Activated CD8-positive, alpha-beta T cell treated with anti-CD3 and anti-CD28 coated beads for 36 hours (primary cell): Measurements from ENCODE around the gene NDUFS5. TPM values are rescaled to one million over a fixed set of nuclear protein-coding genes. Genes with fewer than 3 reads are reported as not detected.
A peak's percentile ranks its signal among the peaks of the same experiment; 100 is the strongest.

Experiments used
- ATAC-seq: fragments of 200-7000 bp; cut with Tn5 transposase; one replicate; pipeline ENCODE4 v1.10.0; 2021; ENCODE audit warnings: mild to moderate bottlenecking, moderate library complexity
- CTCF ChIA-PET: fragments of 350-600 bp; sonication (Branson Sonifier 250); formaldehyde crosslinking; loops from one replicate; lab custom pipeline; 2021; ENCODE audit warnings: antibody characterized with exemption; lab: Charles Lee
- POLR2A ChIA-PET: fragments of 350-600 bp; sonication (Branson Sonifier 250); formaldehyde crosslinking; loops from one replicate; lab custom pipeline; 2021; ENCODE audit warnings: antibody characterized with exemption; lab: Charles Lee
- DNase-seq: peaks from one replicate; pipeline ENCODE4 v3.0.0-alpha.2; 2020
- H3K27ac Mint-ChIP-seq: one replicate; pipeline ENCODE4 v1.8.0; 2021; ENCODE audit warnings: mild to moderate bottlenecking, mixed read lengths
- H3K27me3 Mint-ChIP-seq: one replicate; pipeline ENCODE4 v1.8.0; 2021; ENCODE audit warnings: mixed read lengths
- H3K36me3 Mint-ChIP-seq: one replicate; pipeline ENCODE4 v1.8.0; 2021; ENCODE audit warnings: low read depth, mixed read lengths
- H3K4me1 Mint-ChIP-seq: one replicate; pipeline ENCODE4 v1.8.0; 2021; ENCODE audit warnings: low read depth, mixed read lengths
- H3K4me3 Mint-ChIP-seq: one replicate; pipeline ENCODE4 v1.8.0; 2021; ENCODE audit warnings: mild to moderate bottlenecking, moderate library complexity, mixed read lengths
- H3K9me3 Mint-ChIP-seq: one replicate; pipeline ENCODE4 v1.8.0; 2021; ENCODE audit warnings: mixed read lengths
- intact Hi-C: fragments of 100-400 bp; cut with micrococcal nuclease; formaldehyde crosslinking; loops from one replicate; pipeline ENCODE4 v1.10.0; 2022
- total RNA-seq, 2 experiments: library from RNA; stranded (reverse); gene quantifications; one replicate each; pipeline ENCODE4 v1.2.3, GENCODE V29; 2021
- TF ChIP-seq, protein P1 (sequence below): fragments of 200-600 bp; IDR thresholded peaks from one replicate; pipeline ENCODE4 v1.8.0; 2022; ENCODE audit warnings: antibody characterized with exemption, mild to moderate bottlenecking

NDUFS5 gene
- total RNA-seq, 2 experiments from 2014 or later: 153 to 178 TPM

DNA sequence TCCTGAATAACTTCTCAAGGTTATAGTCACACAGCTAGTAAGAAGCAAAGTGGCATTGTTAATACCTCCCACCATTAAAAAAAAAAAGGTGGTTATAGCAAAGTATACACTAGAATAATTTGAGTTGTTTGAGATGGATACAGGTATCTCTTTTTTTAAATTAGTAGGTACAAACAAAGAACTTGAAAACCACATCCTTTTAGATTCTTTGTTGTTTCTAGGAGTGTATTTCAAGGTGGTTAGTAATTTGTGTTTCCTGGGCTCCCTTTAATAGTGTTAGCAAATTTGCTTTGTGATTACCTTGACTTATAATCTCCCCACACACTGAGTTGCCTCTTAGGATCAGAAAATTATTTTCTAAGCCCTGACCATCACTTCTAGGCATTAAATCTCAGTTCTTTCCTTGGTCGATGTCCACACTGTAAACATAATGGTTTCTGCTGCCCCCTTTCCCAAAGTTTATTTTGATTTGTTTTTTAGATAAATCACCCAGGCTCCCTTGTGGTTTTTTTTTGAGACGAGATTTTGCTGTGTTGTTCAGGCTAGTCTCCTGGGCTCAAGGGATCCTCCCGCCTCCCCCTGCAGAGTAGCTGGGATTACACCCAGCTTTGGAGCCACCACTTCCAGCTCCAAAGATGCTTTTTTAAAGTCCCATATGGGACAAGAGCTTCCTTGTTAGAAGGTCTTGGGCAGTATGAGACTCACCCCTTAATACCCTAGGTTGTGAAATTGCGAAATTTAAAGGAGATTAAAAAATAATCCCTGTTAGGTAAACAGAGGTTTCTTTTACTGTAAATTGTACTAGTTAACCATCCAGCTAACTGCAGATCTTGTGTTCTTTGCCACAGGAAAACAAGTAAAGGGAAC lies 28.9 kb upstream of the NDUFS5 start:
- TF ChIP-seq, protein P1, sequence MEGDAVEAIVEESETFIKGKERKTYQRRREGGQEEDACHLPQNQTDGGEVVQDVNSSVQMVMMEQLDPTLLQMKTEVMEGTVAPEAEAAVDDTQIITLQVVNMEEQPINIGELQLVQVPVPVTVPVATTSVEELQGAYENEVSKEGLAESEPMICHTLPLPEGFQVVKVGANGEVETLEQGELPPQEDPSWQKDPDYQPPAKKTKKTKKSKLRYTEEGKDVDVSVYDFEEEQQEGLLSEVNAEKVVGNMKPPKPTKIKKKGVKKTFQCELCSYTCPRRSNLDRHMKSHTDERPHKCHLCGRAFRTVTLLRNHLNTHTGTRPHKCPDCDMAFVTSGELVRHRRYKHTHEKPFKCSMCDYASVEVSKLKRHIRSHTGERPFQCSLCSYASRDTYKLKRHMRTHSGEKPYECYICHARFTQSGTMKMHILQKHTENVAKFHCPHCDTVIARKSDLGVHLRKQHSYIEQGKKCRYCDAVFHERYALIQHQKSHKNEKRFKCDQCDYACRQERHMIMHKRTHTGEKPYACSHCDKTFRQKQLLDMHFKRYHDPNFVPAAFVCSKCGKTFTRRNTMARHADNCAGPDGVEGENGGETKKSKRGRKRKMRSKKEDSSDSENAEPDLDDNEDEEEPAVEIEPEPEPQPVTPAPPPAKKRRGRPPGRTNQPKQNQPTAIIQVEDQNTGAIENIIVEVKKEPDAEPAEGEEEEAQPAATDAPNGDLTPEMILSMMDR: no peak
- peak overlapping the region; percentile 81 for H3K27ac Mint-ChIP-seq
- ChIA-PET CTCF (interaction anchor here (0.8 kb wide), 1 partner anchor 84 kb away, joined by 3 read pairs; no protein-coding TSS in a partner anchor), POLR2A (no interaction called here)
- intact Hi-C loops: no loop called here
- no peak overlapping the region for H3K4me3 Mint-ChIP-seq
- peaks cover 61% of the 10 kb centered on the region for H3K4me1 Mint-ChIP-seq
- H3K9me3 Mint-ChIP-seq: no peaks in the 10 kb centered on the region
- ATAC-seq (peak; percentile 37), DNase-seq (no peak)
- H3K36me3 Mint-ChIP-seq: peaks cover 70% of the 10 kb centered on the region
- no peaks in the 10 kb centered on the region for H3K27me3 Mint-ChIP-seq

- intact Hi-C loops: no loop called here
- DNase-seq: no peak
- Mint-ChIP-seq H3K36me3 (peaks cover 67% of the 10 kb centered on the region), H3K4me3 (no peak overlapping the region), H3K9me3 (no peaks in the 10 kb centered on the region), H3K27ac (peak overlapping the region; percentile 40), H3K4me1 (peaks cover 61% of the 10 kb centered on the region), H3K27me3 (no peaks in the 10 kb centered on the region)
- CTCF ChIA-PET: interaction anchor here (0.8 kb wide), 1 partner anchor 84 kb away, joined by 3 read pairs; no protein-coding TSS in a partner anchor
- TF ChIP-seq, protein P1: no peak
- no peak for ATAC-seq
- POLR2A ChIA-PET: no interaction called here
Observed at GRCh38 chr1:38997901-38998190, 28.3 kb upstream of the NDUFS5 start.

- peak overlapping the region; percentile 75 for H3K27ac Mint-ChIP-seq
- peaks cover 53% of the 10 kb centered on the region for H3K4me1 Mint-ChIP-seq
- H3K4me3 Mint-ChIP-seq: no peak overlapping the region
- TF ChIP-seq, protein P1: no peak
- ChIA-PET POLR2A (interaction anchor here (1.0 to 2.9 kb wide), 2 partner anchors 19 to 24 kb away, joined by 4 to 9 read pairs; partner anchors contain the start of gene NDUFS5), CTCF (interaction anchor here (0.6 to 2.2 kb wide), 3 partner anchors 10 to 22 kb away, joined by 3 to 8 read pairs (median 6); no protein-coding TSS in a partner anchor)
- peaks cover 62% of the 10 kb centered on the region for H3K36me3 Mint-ChIP-seq
- intact Hi-C loops: no loop called here
- ATAC-seq (peak; percentile 47), DNase-seq (no peak)
- H3K27me3 Mint-ChIP-seq: no peaks in the 10 kb centered on the region
- H3K9me3 Mint-ChIP-seq: no peaks in the 10 kb centered on the region
Observed at GRCh38 chr1:39001516-39002421, 24.4 kb upstream of the NDUFS5 start.

GRCh38 chr1:39003281-39003680 lies 22.9 kb upstream of the NDUFS5 start:
- Mint-ChIP-seq H3K36me3 (peaks cover 65% of the 10 kb centered on the region), H3K4me1 (peaks cover 41% of the 10 kb centered on the region), H3K27me3 (no peaks in the 10 kb centered on the region), H3K9me3 (no peaks in the 10 kb centered on the region), H3K27ac (peak overlapping the region; percentile 86), H3K4me3 (no peak overlapping the region)
- CTCF ChIA-PET: interaction anchor here (1.0 to 2.2 kb wide), 5 partner anchors 11 to 168 kb away, joined by 3 to 8 read pairs (median 6); no protein-coding TSS in a partner anchor
- DNase-seq: no peak
- POLR2A ChIA-PET: interaction anchor here (0.7 to 2.9 kb wide), 4 partner anchors 14 to 410 kb away, joined by 3 to 9 read pairs (median 4); partner anchors contain the start of gene NDUFS5
- TF ChIP-seq, protein P1: no peak
- no peak for ATAC-seq
- intact Hi-C loops: no loop called here
